ENCODE data around the gene PRPF39. TPM values are rescaled to one million over a fixed set of nuclear protein-coding genes. Genes with fewer than 3 reads are reported as not detected.

Gene PRPF39
- total and polyA plus RNA-seq, 9 donors: 20.9 to 50.5 (median 29.2) TPM

DNA sequence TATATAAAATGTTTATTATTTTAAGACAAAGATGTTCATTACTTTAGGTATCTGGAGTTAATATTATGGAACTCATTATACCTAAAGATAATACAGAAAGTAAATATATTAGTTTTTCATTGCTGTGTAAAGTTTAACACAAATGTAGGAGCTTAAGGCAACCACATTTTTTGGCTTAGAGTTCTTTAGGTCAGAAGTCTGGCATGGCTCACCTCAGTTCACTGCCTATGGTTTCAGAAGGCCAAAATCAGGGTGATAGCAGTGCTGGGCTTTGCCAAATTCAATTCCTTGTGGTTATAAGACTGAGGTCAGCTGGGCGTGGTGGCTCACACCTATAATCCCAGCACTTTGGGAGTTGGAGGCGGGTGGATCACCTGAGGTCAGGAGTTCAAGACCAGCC is 35.5 kb upstream of the PRPF39 start:
- no peaks in the 10 kb centered on the region for H3K9me3 ChIP-seq
- H3K36me3 ChIP-seq: no peaks in the 10 kb centered on the region
- no peak for DNase-seq
- no peaks in the 10 kb centered on the region for H3K27me3 ChIP-seq
- intact Hi-C loops (cut with DNase I): no loop called here
- H3K4me3 ChIP-seq: no peak overlapping the region
- 88 to 96% (median 95%) methylated on average over 2 of the region's 2 CpGs for WGBS, 3 donors
- TF ChIP-seq EP300 (IDR thresholded peaks at IDR 0.05): no peak
- TF ChIP-seq, protein P1, sequence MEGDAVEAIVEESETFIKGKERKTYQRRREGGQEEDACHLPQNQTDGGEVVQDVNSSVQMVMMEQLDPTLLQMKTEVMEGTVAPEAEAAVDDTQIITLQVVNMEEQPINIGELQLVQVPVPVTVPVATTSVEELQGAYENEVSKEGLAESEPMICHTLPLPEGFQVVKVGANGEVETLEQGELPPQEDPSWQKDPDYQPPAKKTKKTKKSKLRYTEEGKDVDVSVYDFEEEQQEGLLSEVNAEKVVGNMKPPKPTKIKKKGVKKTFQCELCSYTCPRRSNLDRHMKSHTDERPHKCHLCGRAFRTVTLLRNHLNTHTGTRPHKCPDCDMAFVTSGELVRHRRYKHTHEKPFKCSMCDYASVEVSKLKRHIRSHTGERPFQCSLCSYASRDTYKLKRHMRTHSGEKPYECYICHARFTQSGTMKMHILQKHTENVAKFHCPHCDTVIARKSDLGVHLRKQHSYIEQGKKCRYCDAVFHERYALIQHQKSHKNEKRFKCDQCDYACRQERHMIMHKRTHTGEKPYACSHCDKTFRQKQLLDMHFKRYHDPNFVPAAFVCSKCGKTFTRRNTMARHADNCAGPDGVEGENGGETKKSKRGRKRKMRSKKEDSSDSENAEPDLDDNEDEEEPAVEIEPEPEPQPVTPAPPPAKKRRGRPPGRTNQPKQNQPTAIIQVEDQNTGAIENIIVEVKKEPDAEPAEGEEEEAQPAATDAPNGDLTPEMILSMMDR (IDR thresholded peaks at IDR 0.05): no peak
- no peak for TF ChIP-seq POLR2A (IDR thresholded peaks at IDR 0.05)
- H3K4me1 ChIP-seq (ENCODE audit: insufficient read depth): no peaks in the 10 kb centered on the region
- no peak overlapping the region for H3K27ac ChIP-seq

DNA sequence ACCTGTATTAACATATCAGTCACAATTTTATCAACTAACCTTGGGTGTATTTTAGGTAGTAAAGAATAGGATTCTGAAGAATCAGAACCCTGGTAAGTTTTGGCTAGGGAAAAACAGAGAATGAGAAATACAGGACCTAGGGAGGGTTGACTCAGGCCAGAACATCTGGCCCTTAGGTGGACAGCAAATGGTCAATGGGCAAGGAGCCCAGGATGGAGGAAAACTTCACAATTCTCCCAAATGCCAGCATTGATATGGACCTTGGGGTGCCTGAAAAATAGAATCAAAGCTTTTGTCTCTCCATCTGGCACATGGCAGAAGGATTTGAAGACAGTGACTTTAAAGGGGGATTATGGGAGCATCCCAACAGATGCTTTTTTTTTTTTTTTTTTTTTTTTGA is 32.7 kb upstream of the PRPF39 start:
- Histone ChIP-seq H3K9me3 (no peaks in the 10 kb centered on the region), H3K27me3 (no peaks in the 10 kb centered on the region), H3K36me3 (no peaks in the 10 kb centered on the region), H3K4me1 (ENCODE audit: insufficient read depth) (no peaks in the 10 kb centered on the region), H3K4me3 (no peak overlapping the region), H3K27ac (no peak overlapping the region)
- TF ChIP-seq POLR2A (IDR thresholded peaks at IDR 0.05) (no peak), EP300 (IDR thresholded peaks at IDR 0.05) (no peak)
- TF ChIP-seq, protein P1 (IDR thresholded peaks at IDR 0.05): no peak
- DNase-seq: no peak
- intact Hi-C loops (cut with DNase I): no loop called here

DNA sequence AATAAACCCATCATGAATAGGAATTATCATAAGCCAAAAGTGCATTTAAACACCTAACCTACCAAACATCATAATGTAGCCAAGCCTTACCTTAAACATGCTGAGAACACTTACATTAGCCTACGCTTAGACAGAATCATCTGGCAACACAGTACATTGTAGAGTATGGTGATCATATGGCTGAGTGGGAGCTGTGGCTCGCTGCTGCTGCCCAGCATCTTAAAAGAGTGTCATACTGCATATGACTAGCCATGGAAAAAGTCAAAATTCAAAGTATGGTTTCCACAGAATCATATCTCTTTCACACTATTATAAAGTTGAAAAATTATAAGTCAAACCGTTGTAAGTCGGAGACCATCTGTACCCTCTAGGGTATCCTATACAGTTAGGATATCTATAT is 32.0 kb upstream of the PRPF39 start:
- no peak overlapping the region for H3K27ac ChIP-seq
- no peaks in the 10 kb centered on the region for H3K4me1 ChIP-seq (ENCODE audit: insufficient read depth)
- intact Hi-C loops (cut with DNase I): no loop called here
- H3K27me3 ChIP-seq: no peaks in the 10 kb centered on the region
- WGBS, 3 donors: 95 to 97% (median 96%) methylated on average over 4 of the region's 4 CpGs
- TF ChIP-seq EP300 (IDR thresholded peaks at IDR 0.05) (no peak), POLR2A (IDR thresholded peaks at IDR 0.05) (no peak)
- TF ChIP-seq, protein P1 (IDR thresholded peaks at IDR 0.05): no peak
- no peak overlapping the region for H3K4me3 ChIP-seq
- H3K9me3 ChIP-seq: no peaks in the 10 kb centered on the region
- no peak for DNase-seq
- H3K36me3 ChIP-seq: no peaks in the 10 kb centered on the region

DNA sequence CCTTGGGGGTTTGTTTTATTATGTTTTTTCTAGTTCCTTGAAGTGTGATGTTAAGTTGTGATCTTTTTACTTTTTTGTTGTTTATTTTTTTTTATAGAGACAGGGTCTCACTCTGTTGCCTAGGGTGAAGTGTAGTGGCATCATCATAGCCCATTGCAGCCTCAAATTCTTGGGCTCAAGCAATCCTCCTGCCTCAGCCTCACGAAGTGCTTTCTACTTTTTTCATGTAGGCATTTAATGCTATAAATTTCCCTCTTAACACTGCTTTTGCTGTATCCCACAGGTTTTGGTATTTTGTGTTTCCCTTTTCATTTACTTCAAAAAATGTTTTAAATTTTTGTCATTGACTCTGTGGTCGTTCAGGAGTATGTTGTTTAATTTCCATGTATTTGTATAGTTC is 26.6 kb upstream of the PRPF39 start:
- Histone ChIP-seq H3K9me3 (no peaks in the 10 kb centered on the region), H3K27ac (no peak overlapping the region), H3K27me3 (no peaks in the 10 kb centered on the region), H3K4me3 (no peak overlapping the region), H3K36me3 (no peaks in the 10 kb centered on the region), H3K4me1 (ENCODE audit: insufficient read depth) (no peaks in the 10 kb centered on the region)
- no peak for DNase-seq
- TF ChIP-seq, protein P1 (IDR thresholded peaks at IDR 0.05): no peak
- no peak for TF ChIP-seq POLR2A (IDR thresholded peaks at IDR 0.05)
- TF ChIP-seq EP300 (IDR thresholded peaks at IDR 0.05): no peak
- 90 to 91% (median 91%) methylated on average over 2 of the region's 2 CpGs for WGBS, 3 donors
- intact Hi-C loops (cut with DNase I): no loop called here

DNA sequence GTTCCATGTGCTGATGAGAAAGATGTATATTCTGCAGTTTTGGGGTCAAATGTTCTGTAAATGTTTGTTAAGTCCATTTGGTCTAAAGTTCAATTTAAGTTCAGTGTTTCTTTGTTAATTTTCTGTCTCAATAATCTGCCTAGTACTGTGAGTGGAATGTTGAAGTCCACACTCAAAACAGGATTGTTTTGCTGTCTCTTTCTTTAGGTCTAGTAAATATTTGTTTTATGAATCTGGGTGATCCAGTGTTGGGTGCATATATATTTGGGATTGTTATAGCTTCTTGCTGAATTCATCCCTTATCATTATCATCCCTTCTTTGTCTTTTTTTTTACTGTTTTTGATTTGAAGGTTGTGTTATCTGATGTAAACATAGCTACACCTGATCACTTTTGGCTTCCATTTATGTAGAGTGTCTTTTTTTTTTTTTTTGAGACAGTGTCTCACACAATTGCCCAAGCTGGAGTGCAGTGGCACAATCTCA is 26.0 kb upstream of the PRPF39 start:
- Histone ChIP-seq H3K27me3 (no peaks in the 10 kb centered on the region), H3K4me1 (ENCODE audit: insufficient read depth) (no peaks in the 10 kb centered on the region), H3K27ac (no peak overlapping the region), H3K9me3 (no peaks in the 10 kb centered on the region), H3K4me3 (no peak overlapping the region), H3K36me3 (no peaks in the 10 kb centered on the region)
- TF ChIP-seq, protein P1 (IDR thresholded peaks at IDR 0.05): no peak
- TF ChIP-seq POLR2A (IDR thresholded peaks at IDR 0.05) (no peak), EP300 (IDR thresholded peaks at IDR 0.05) (no peak)
- intact Hi-C loops (cut with DNase I): no loop called here
- no peak for DNase-seq

Data from ovary (tissue), 9 donors.